HEK293 (cell line): ENCODE results near the gene MOG.

Experiments
- KLF9 ChIP-seq: fragments of 450-650 bp; formaldehyde crosslinking; IDR thresholded peaks from 2 replicates; pipeline ENCODE4 v1.5.1; 2016; ENCODE audit warnings: missing biosample characterization, missing genetic modification characterization, low read depth
- PRDM2 ChIP-seq: fragments of 450-650 bp; formaldehyde crosslinking; IDR thresholded peaks from 2 replicates; pipeline ENCODE4 v1.5.1; 2016; ENCODE audit warnings: missing biosample characterization, missing genetic modification characterization, borderline replicate concordance
- SP2 ChIP-seq: fragments of 450-650 bp; formaldehyde crosslinking; IDR thresholded peaks from 2 replicates; pipeline ENCODE4 v1.5.1; 2016; ENCODE audit warnings: missing biosample characterization, missing genetic modification characterization
- ZBTB11 ChIP-seq: fragments of 450-650 bp; formaldehyde crosslinking; conservative IDR thresholded peaks from 2 replicates; pipeline ENCODE4 v1.5.1; 2016; ENCODE audit warnings: low read depth, missing biosample characterization, missing genetic modification characterization
- ZNF404 ChIP-seq: fragments of 450-650 bp; formaldehyde crosslinking; IDR thresholded peaks from 2 replicates; pipeline ENCODE4 v1.5.1; 2017; ENCODE audit warnings: missing biosample characterization, missing genetic modification characterization
- ZNF426 ChIP-seq: fragments of 450-650 bp; formaldehyde crosslinking; IDR thresholded peaks from 2 replicates; pipeline ENCODE4 v1.5.1; 2017; ENCODE audit warnings: missing biosample characterization, missing genetic modification characterization, mild to moderate bottlenecking, inconsistent platforms, moderate library complexity
- ZNF530 ChIP-seq: fragments of 450-650 bp; formaldehyde crosslinking; IDR thresholded peaks from 2 replicates; pipeline ENCODE4 v1.5.1; 2016; ENCODE audit warnings: low read depth, missing biosample characterization, missing genetic modification characterization
- ZNF658 ChIP-seq: fragments of 450-650 bp; formaldehyde crosslinking; IDR thresholded peaks from 2 replicates; pipeline ENCODE4; 2016; ENCODE audit warnings: missing biosample characterization, missing genetic modification characterization
- ZNF776 ChIP-seq: fragments of 450-650 bp; formaldehyde crosslinking; IDR thresholded peaks from 2 replicates; pipeline ENCODE4 v1.5.0; 2017; ENCODE audit warnings: missing biosample characterization, missing genetic modification characterization, borderline replicate concordance
- TF ChIP-seq, protein P1 (sequence below): fragments of 450-650 bp; formaldehyde crosslinking; IDR thresholded peaks from 2 replicates; pipeline ENCODE4 v1.5.1; 2016; ENCODE audit warnings: missing biosample characterization, missing genetic modification characterization, low read depth
- TF ChIP-seq, protein P2 (sequence below): fragments of 450-650 bp; formaldehyde crosslinking; IDR thresholded peaks from 2 replicates; pipeline ENCODE4 v1.5.1; 2016; ENCODE audit warnings: missing biosample characterization, missing genetic modification characterization
- TF ChIP-seq, protein P3 (sequence below): fragments of 450-650 bp; formaldehyde crosslinking; IDR thresholded peaks from 2 replicates; pipeline ENCODE4 v1.5.1; 2017; ENCODE audit warnings: missing biosample characterization, missing genetic modification characterization
- TF ChIP-seq, protein P4 (sequence below): fragments of 450-650 bp; formaldehyde crosslinking; IDR thresholded peaks from 2 replicates; pipeline ENCODE4 v1.5.1; 2016; ENCODE audit warnings: missing biosample characterization, missing genetic modification characterization
- TF ChIP-seq, protein P5 (sequence below): sonication (generic); formaldehyde crosslinking; IDR thresholded peaks from 2 replicates; pipeline ENCODE4 v1.8.1; 2022; ENCODE audit warnings: mild to moderate bottlenecking, moderate library complexity, missing genetic modification reagents

DNA sequence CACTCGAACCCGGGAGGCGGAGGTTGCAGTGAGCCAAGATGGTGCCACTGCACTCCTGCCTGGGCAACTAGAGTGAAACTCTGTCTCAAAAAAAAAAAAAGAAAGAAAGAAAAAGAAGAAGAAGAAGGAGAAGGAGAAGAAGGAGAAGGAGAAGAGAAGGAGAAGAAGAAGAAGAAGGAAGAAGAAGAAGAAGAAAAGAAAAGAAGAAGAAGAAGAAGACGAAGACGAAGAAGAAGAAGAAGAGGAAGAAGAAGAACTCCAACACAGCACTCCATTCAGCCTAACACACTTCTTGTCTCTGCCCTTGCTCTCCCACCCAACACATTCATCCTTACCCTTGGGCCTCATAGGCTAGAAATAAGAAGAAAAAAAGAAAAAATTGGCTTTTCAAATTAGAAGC, 17.1 kb downstream of the MOG start:
- TF ChIP-seq ZNF658 (tag by site-specific recombination), result no peak
- TF ChIP-seq, protein P1, sequence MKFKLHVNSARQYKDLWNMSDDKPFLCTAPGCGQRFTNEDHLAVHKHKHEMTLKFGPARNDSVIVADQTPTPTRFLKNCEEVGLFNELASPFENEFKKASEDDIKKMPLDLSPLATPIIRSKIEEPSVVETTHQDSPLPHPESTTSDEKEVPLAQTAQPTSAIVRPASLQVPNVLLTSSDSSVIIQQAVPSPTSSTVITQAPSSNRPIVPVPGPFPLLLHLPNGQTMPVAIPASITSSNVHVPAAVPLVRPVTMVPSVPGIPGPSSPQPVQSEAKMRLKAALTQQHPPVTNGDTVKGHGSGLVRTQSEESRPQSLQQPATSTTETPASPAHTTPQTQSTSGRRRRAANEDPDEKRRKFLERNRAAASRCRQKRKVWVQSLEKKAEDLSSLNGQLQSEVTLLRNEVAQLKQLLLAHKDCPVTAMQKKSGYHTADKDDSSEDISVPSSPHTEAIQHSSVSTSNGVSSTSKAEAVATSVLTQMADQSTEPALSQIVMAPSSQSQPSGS (tag by site-specific recombination), result no peak
- TF ChIP-seq, protein P2, sequence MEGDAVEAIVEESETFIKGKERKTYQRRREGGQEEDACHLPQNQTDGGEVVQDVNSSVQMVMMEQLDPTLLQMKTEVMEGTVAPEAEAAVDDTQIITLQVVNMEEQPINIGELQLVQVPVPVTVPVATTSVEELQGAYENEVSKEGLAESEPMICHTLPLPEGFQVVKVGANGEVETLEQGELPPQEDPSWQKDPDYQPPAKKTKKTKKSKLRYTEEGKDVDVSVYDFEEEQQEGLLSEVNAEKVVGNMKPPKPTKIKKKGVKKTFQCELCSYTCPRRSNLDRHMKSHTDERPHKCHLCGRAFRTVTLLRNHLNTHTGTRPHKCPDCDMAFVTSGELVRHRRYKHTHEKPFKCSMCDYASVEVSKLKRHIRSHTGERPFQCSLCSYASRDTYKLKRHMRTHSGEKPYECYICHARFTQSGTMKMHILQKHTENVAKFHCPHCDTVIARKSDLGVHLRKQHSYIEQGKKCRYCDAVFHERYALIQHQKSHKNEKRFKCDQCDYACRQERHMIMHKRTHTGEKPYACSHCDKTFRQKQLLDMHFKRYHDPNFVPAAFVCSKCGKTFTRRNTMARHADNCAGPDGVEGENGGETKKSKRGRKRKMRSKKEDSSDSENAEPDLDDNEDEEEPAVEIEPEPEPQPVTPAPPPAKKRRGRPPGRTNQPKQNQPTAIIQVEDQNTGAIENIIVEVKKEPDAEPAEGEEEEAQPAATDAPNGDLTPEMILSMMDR (tag by site-specific recombination), result no peak
- no peak for TF ChIP-seq PRDM2 (tag by site-specific recombination)
- no peak for TF ChIP-seq ZNF776 (tag by site-specific recombination)
- TF ChIP-seq, protein P3, sequence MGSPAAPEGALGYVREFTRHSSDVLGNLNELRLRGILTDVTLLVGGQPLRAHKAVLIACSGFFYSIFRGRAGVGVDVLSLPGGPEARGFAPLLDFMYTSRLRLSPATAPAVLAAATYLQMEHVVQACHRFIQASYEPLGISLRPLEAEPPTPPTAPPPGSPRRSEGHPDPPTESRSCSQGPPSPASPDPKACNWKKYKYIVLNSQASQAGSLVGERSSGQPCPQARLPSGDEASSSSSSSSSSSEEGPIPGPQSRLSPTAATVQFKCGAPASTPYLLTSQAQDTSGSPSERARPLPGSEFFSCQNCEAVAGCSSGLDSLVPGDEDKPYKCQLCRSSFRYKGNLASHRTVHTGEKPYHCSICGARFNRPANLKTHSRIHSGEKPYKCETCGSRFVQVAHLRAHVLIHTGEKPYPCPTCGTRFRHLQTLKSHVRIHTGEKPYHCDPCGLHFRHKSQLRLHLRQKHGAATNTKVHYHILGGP (tag by site-specific recombination), result no peak
- TF ChIP-seq ZBTB11 (tag by site-specific recombination), result no peak
- TF ChIP-seq ZNF404 (tag by site-specific recombination), result no peak
- no peak for TF ChIP-seq KLF9 (tag by site-specific recombination)
- TF ChIP-seq ZNF426 (tag by site-specific recombination), result no peak
- no peak for TF ChIP-seq ZNF530
- TF ChIP-seq, protein P4, sequence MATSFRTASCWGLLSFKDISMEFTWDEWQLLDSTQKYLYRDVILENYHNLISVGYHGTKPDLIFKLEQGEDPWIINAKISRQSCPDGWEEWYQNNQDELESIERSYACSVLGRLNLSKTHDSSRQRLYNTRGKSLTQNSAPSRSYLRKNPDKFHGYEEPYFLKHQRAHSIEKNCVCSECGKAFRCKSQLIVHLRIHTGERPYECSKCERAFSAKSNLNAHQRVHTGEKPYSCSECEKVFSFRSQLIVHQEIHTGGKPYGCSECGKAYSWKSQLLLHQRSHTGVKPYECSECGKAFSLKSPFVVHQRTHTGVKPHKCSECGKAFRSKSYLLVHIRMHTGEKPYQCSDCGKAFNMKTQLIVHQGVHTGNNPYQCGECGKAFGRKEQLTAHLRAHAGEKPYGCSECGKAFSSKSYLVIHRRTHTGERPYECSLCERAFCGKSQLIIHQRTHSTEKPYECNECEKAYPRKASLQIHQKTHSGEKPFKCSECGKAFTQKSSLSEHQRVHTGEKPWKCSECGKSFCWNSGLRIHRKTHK (tag by site-specific recombination), result no peak
- no peak for TF ChIP-seq SP2 (tag by site-specific recombination)
- TF ChIP-seq, protein P5, sequence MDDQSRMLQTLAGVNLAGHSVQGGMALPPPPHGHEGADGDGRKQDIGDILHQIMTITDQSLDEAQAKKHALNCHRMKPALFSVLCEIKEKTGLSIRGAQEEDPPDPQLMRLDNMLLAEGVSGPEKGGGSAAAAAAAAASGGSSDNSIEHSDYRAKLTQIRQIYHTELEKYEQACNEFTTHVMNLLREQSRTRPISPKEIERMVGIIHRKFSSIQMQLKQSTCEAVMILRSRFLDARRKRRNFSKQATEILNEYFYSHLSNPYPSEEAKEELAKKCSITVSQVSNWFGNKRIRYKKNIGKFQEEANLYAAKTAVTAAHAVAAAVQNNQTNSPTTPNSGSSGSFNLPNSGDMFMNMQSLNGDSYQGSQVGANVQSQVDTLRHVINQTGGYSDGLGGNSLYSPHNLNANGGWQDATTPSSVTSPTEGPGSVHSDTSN (CRISPR knock-in tag), result no peak
